WERI-Rb-1 (cell line): ENCODE data around the gene PTPRN2.

Experiments used
- DNase-seq: peaks from one replicate; pipeline ENCODE4 v3.0.0-alpha.2; 2020
- H3K27ac ChIP-seq: fragments of 250-450 bp; sonication (Bioruptor Pico); 2 replicates; pipeline ENCODE4 v1.5.1; 2020; ENCODE audit warnings: mild to moderate bottlenecking, moderate library complexity
- H3K27me3 ChIP-seq: fragments of 250-450 bp; sonication (Bioruptor Pico); 2 replicates; pipeline ENCODE4 v1.5.1; 2021; ENCODE audit warnings: mild to moderate bottlenecking, low read depth, moderate library complexity; ENCODE audit not compliant: insufficient read depth, severe bottlenecking
- H3K36me3 ChIP-seq: fragments of 250-450 bp; sonication (Bioruptor Pico); 2 replicates; pipeline ENCODE4 v1.5.1; 2020; ENCODE audit warnings: mild to moderate bottlenecking, moderate library complexity
- H3K4me3 ChIP-seq: 2 replicates; pipeline ENCODE4 v1.5.1; 2011; ENCODE audit warnings: low read depth, mild to moderate bottlenecking, control low read depth, low read length
- H3K9me3 ChIP-seq: fragments of 250-450 bp; sonication (Bioruptor Pico); 2 replicates; pipeline ENCODE4 v1.5.1; 2021; ENCODE audit warnings: mild to moderate bottlenecking, moderate library complexity; ENCODE audit not compliant: severe bottlenecking
- TF ChIP-seq, protein P1 (sequence below): IDR thresholded peaks from 2 replicates; pipeline ENCODE4 v1.5.1; 2011; ENCODE audit warnings: low read depth, mild to moderate bottlenecking, control low read depth, inconsistent platforms, low read length

The PTPRN2 gene

DNA sequence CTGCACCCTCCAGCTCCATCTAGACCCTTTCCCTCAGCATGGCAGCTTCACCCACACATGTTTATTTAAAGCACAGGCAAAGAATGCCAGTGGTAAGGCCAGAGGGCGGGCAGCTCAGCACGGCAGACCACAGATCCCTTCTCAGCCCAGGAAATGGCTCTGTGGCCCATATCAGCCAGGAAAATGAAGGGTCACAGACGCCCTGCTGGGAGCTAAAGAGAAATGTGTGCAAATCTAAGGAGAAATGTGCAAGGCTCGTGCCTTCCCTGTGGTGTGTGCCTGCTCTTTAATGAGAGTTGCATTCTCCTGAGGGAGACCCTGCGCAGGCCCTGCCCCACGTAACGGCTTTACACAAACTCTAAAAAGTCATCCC is 23.0 kb downstream of the PTPRN2 start:
- DNase-seq, result no peak
- H3K4me3 ChIP-seq, result no peak overlapping the region
- no peak overlapping the region for H3K27ac ChIP-seq
- no peaks in the 10 kb centered on the region for H3K9me3 ChIP-seq
- H3K36me3 ChIP-seq, result no peaks in the 10 kb centered on the region
- TF ChIP-seq, protein P1, sequence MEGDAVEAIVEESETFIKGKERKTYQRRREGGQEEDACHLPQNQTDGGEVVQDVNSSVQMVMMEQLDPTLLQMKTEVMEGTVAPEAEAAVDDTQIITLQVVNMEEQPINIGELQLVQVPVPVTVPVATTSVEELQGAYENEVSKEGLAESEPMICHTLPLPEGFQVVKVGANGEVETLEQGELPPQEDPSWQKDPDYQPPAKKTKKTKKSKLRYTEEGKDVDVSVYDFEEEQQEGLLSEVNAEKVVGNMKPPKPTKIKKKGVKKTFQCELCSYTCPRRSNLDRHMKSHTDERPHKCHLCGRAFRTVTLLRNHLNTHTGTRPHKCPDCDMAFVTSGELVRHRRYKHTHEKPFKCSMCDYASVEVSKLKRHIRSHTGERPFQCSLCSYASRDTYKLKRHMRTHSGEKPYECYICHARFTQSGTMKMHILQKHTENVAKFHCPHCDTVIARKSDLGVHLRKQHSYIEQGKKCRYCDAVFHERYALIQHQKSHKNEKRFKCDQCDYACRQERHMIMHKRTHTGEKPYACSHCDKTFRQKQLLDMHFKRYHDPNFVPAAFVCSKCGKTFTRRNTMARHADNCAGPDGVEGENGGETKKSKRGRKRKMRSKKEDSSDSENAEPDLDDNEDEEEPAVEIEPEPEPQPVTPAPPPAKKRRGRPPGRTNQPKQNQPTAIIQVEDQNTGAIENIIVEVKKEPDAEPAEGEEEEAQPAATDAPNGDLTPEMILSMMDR, result no peak
- H3K27me3 ChIP-seq, result no peaks in the 10 kb centered on the region

DNA sequence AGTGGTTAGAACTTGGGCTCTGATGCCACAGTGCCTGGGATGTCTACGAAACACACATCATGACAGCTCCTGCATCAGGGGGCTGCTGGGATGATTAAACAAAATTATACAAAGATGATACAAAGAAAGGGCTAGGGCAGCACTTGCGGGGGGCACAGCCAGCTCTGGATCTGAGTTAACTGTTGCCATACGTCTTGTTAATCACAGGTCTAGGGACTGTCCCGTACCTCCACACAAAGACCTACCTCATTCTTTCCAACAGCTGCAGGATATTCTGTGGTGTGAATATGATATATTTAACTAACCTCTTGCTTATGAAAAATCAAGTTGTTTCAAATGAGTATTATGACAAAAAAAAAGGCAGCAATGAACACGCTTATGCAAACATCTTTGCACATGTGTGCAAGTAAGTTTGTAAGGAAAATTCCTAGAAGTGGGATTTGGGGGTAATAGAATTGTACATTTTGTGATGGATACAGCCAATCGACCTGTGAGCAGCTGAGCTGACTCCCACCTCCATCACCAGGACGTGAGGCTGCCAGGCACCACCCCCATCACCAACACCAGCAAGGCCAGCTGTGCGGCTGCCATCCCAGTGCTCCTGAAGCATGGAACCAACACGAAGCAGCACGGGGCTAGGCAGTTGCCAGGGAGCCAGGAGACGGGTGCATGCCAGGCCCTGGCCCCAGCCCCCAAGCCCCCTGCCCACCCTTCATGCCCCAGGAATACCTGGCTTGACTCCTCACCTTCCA is 23.5 kb downstream of the PTPRN2 start:
- DNase-seq, result no peak
- H3K4me3 ChIP-seq, result no peak overlapping the region
- no peak overlapping the region for H3K27ac ChIP-seq
- no peaks in the 10 kb centered on the region for H3K36me3 ChIP-seq
- H3K9me3 ChIP-seq, result no peaks in the 10 kb centered on the region
- TF ChIP-seq, protein P1, result no peak
- H3K27me3 ChIP-seq, result no peaks in the 10 kb centered on the region

DNA sequence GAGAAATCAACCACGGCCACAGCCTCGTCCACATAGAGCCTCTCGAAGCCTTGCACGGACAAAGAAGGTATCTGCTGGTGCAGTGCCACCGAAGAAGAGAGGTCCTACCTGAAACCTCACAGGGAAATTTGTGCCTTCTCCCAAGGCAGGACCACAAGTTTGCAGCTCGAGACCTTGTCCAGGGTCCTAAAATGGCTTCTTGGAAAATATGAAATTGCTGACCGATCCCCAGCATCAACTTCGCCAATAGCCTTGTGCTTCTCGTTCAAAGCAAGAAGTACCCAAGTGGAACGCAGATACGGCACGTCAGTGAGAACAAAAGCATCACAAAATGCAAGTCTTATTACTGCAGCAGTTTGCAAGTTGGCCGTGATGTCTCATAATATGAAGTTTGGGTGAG is 24.6 kb downstream of the PTPRN2 start:
- Histone ChIP-seq H3K9me3 (no peaks in the 10 kb centered on the region), H3K27ac (no peak overlapping the region), H3K4me3 (no peak overlapping the region), H3K36me3 (no peaks in the 10 kb centered on the region), H3K27me3 (no peaks in the 10 kb centered on the region)
- TF ChIP-seq, protein P1, result no peak
- DNase-seq, result no peak

DNA sequence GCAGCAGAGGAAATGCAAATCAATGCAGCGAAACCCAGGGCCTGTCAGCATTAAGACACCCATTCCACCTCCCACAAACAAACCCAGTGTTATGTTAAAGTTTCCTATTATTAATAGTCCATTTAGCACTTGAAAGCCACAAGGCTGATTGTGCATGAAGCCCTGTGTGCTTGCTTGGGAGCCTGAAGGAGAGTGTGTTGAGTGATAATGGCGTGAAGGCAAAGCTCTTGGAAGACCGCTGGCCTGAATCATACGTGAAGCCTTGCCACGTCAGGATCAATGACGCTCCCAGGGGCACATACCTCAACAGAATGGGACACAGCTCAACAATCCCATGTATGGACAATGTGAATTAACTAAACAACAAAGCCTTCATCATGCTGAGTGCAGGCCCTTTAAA is 25.1 kb downstream of the PTPRN2 start:
- no peaks in the 10 kb centered on the region for H3K27me3 ChIP-seq
- DNase-seq, result no peak
- H3K9me3 ChIP-seq, result no peaks in the 10 kb centered on the region
- H3K27ac ChIP-seq, result no peak overlapping the region
- H3K4me3 ChIP-seq, result no peak overlapping the region
- TF ChIP-seq, protein P1, result no peak
- no peaks in the 10 kb centered on the region for H3K36me3 ChIP-seq

DNA sequence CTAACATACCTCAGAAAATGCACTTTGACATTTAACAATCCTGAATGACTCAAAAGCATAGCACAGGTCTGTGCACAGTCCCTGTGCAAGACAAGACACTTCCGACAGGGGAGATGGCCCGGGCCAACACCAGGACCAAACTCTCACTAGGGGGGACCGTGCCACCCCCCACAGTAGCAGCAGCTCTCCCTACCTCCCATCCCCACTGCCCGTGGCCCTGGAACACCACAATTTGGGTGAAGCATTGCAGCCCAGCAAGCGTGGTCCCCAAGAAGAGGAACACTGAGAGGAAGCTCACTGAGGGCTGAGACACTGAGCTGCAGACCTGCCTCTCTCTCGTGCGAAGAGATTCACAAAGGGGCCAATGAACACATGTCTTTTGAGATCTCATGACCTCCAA is 26.0 kb downstream of the PTPRN2 start:
- H3K27ac ChIP-seq, result no peak overlapping the region; the same call in 1 of the 2 replicates
- no peaks in the 10 kb centered on the region for H3K9me3 ChIP-seq
- H3K4me3 ChIP-seq, result no peak overlapping the region
- no peaks in the 10 kb centered on the region for H3K36me3 ChIP-seq
- TF ChIP-seq, protein P1, result no peak
- no peaks in the 10 kb centered on the region for H3K27me3 ChIP-seq
- DNase-seq, result no peak

DNA sequence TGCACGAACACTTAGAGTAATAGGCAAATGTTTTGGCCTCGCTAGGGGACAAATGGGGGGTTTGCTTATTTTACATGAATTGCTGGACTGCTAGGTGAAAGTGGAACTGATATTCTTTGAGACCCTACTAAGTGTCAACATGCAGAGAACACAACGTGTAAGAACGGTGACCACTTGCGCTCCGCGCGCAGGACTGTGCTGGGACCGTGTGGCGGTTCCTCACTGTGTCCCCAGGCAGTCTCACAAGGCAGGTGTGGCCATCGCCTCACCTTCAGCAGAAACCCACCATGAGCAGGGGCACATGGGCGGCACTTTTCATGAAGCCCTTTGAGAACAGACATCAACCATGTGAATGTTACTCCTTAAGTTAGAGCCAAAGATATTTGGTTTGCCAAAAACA is 27.2 kb downstream of the PTPRN2 start:
- no peaks in the 10 kb centered on the region for H3K27me3 ChIP-seq
- no peak overlapping the region for H3K4me3 ChIP-seq
- H3K27ac ChIP-seq, result peak overlapping the region; percentile 13
- no peaks in the 10 kb centered on the region for H3K9me3 ChIP-seq
- TF ChIP-seq, protein P1, result no peak
- DNase-seq, result no peak
- H3K36me3 ChIP-seq, result peaks cover 4% of the 10 kb centered on the region; the same call in 1 of the 2 replicates
